B cell (primary cell): ENCODE data around the gene DGKB. TPM values are rescaled to one million over a fixed set of nuclear protein-coding genes. Genes with fewer than 3 reads are reported as not detected.

ENCODE experiments used
- ATAC-seq: fragments of 200-7000 bp; cut with Tn5 transposase; one replicate; pipeline ENCODE4 v1.10.0; 2021; ENCODE audit warnings: low read depth, mild to moderate bottlenecking, moderate number of reproducible peaks, moderate library complexity
- CTCF ChIA-PET: fragments of 350-600 bp; sonication (Branson Sonifier 250); formaldehyde crosslinking; loops from one replicate; lab custom pipeline; 2021; ENCODE audit warnings: antibody characterized with exemption, inconsistent platforms; lab: Charles Lee
- POLR2A ChIA-PET: fragments of 350-600 bp; sonication (Branson Sonifier 250); formaldehyde crosslinking; loops from one replicate; lab custom pipeline; 2021; ENCODE audit warnings: antibody characterized with exemption; lab: Charles Lee
- DNase-seq: peaks from one replicate; pipeline ENCODE4 v3.0.0; 2013
- H2AFZ ChIP-seq: 2 replicates; pipeline ENCODE4 v1.6.1; 2012; ENCODE audit warnings: mild to moderate bottlenecking, low read depth, low read length; ENCODE audit not compliant: insufficient read depth, poor library complexity, severe bottlenecking
- H3K27ac ChIP-seq, 2 donors: 1 replicate in 1 of 2; 2 replicates in 1 of 2; pipeline ENCODE4 v1.5.1; 2012 to 2013; ENCODE audit warnings: low read length in 2 of 2, mild to moderate bottlenecking in 2 of 2, moderate library complexity in 1 of 2
- H3K27me3 ChIP-seq, 4 experiments: fragments of 200-600 bp in 1 of 4; sonication (generic) in 1 of 4; replicated peaks in 1 of 4; 1 replicate in 2 of 4; 2 replicates in 2 of 4; pipeline versions ENCODE4 v1.6.1 to v1.7.0; 2013 to 2016; ENCODE audit warnings: low read length in 3 of 4, mild to moderate bottlenecking in 2 of 4, mixed read lengths in 1 of 4, moderate library complexity in 1 of 4; ENCODE audit not compliant: insufficient read depth in 4 of 4, control insufficient read depth in 3 of 4; ENCODE audit errors: control extremely low read depth in 1 of 4
- H3K36me3 ChIP-seq, 2 experiments: replicated peaks in 1 of 2; 1 replicate in 1 of 2; 2 replicates in 1 of 2; pipeline versions ENCODE4 v1.6.1 to v1.7.1; 2013; ENCODE audit warnings: low read length in 1 of 2; ENCODE audit not compliant: insufficient read depth in 2 of 2, control insufficient read depth in 1 of 2; ENCODE audit errors: control extremely low read depth in 1 of 2, extremely low read depth in 1 of 2
- H3K4me1 ChIP-seq, 2 donors: fragments of 200-600 bp in 1 of 2; sonication (generic) in 1 of 2; 1 replicate in 1 of 2; 2 replicates in 1 of 2; pipeline versions ENCODE4 v1.5.1 to v1.6.1; 2013 to 2017; ENCODE audit warnings: low read length in 2 of 2; ENCODE audit not compliant: control insufficient read depth in 2 of 2, insufficient read depth in 2 of 2
- H3K4me2 ChIP-seq: replicated peaks from 2 replicates; pipeline ENCODE3; 2012; ENCODE audit warnings: mild to moderate bottlenecking, low read depth, low read length; ENCODE audit not compliant: poor library complexity, severe bottlenecking
- H3K4me3 ChIP-seq, 5 experiments: fragments of 200-600 bp in 1 of 5; sonication (generic) in 1 of 5; 1 replicate in 3 of 5; 2 replicates in 2 of 5; pipeline versions ENCODE4 v1.5.1 to v1.7.0; 2011 to 2016; ENCODE audit warnings: low read length in 4 of 5, mild to moderate bottlenecking in 4 of 5, low read depth in 2 of 5, control low read depth in 1 of 5, moderate library complexity in 1 of 5; ENCODE audit not compliant: insufficient read depth in 1 of 5; ENCODE audit errors: control extremely low read depth in 1 of 5, extremely low read depth in 1 of 5
- H3K79me2 ChIP-seq: fragments of 200-600 bp; sonication (generic); one replicate; pipeline ENCODE4 v1.6.0; 2016; ENCODE audit warnings: low read length; ENCODE audit not compliant: control insufficient read depth, insufficient read depth
- H3K9ac ChIP-seq: fragments of 200-600 bp; sonication (generic); 2 replicates; pipeline ENCODE4 v1.6.1; 2017; ENCODE audit warnings: mild to moderate bottlenecking, low read length, moderate library complexity
- H3K9me3 ChIP-seq, 3 donors: one replicate each; pipeline versions ENCODE4 v1.6.1 to v1.7.1; 2013; ENCODE audit warnings: low read length in 2 of 3; ENCODE audit not compliant: control insufficient read depth in 2 of 3, insufficient read depth in 1 of 3; ENCODE audit errors: control extremely low read depth in 1 of 3
- H4K20me1 ChIP-seq: 2 replicates; pipeline ENCODE4 v1.6.0; 2012; ENCODE audit warnings: mild to moderate bottlenecking, low read length; ENCODE audit not compliant: insufficient read depth, control insufficient read depth, poor library complexity, severe bottlenecking
- H3K27ac Mint-ChIP-seq: one replicate; pipeline ENCODE4 v1.8.0; 2021; ENCODE audit warnings: mixed read lengths
- H3K27me3 Mint-ChIP-seq: one replicate; pipeline ENCODE4 v1.8.0; 2021; ENCODE audit warnings: mixed read lengths
- H3K4me1 Mint-ChIP-seq: one replicate; pipeline ENCODE4 v1.8.0; 2021; ENCODE audit warnings: mixed read lengths
- H3K4me3 Mint-ChIP-seq: one replicate; pipeline ENCODE4 v1.8.0; 2021; ENCODE audit warnings: mixed read lengths
- H3K9me3 Mint-ChIP-seq: one replicate; pipeline ENCODE4 v1.8.0; 2022; ENCODE audit warnings: mixed read lengths; ENCODE audit not compliant: insufficient read depth
- EZH2 ChIP-seq: IDR thresholded peaks from 2 replicates; pipeline ENCODE4 v1.6.1; 2012; ENCODE audit warnings: borderline replicate concordance, low read depth, mild to moderate bottlenecking, moderate library complexity, low read length; ENCODE audit not compliant: insufficient read depth, poor library complexity, severe bottlenecking
- WGBS: methylation state at CpG from one replicate; pipeline ENCODE4 v1.1.5; 2013; ENCODE audit warnings: missing lambda C conversion rate; ENCODE audit not compliant: insufficient coverage; 5-methylcytosine and 5-hydroxymethylcytosine counted together
- intact Hi-C: fragments of 100-400 bp; cut with micrococcal nuclease; formaldehyde crosslinking; loops from one replicate; pipeline ENCODE4 v1.10.0; 2022
- polyA plus RNA-seq: library from polyadenylated mRNA; depleted of rRNA; stranded (reverse); fragments of >200 nt; gene quantifications from 2 replicates; pipeline ENCODE4 v1.2.3, GENCODE V29; 2012
- total RNA-seq, 2 donors: library from RNA; stranded (reverse); fragments of 120-200 nt in 1 of 2; gene quantifications; 1 replicate in 1 of 2; 2 replicates in 1 of 2; pipeline versions ENCODE4 v1.2.3 to v1.2.4, GENCODE V29; 2013 to 2022
- TF ChIP-seq, protein P1 (sequence below): fragments of 200-600 bp; IDR thresholded peaks from one replicate; pipeline ENCODE4 v1.8.0; 2022; ENCODE audit warnings: antibody characterized with exemption, mild to moderate bottlenecking

The DGKB gene
- total and polyA plus RNA-seq, 2 donors (not counting 1 experiment from before 2014, with no cell fraction given) = not detected

DNA sequence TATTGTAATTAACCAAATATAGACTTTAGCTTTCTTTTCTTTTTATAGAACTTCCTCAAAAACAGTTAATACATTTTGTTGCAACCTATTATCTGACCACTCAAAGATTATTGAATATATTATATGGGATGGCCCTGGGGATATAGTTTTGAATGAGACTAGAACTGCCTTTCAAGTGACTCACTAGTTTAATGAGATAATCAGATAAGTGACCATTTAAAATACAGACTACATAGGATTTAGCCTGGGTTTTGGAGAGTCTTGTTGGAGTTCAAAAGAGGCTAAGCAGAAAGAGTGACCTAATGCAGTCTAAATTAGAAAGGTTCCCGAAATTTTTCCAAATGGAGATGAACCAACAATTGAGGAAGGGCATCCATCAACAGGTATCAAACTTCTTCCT is 607.9 kb downstream of the DGKB start:
- ChIA-PET POLR2A (no interaction called here), CTCF (no interaction called here)
- H3K27ac Mint-ChIP-seq = no peak overlapping the region
- intact Hi-C loops = no loop called here
- Histone ChIP-seq H3K9me3 (no peaks in the 10 kb centered on the region), H3K36me3 (no peaks in the 10 kb centered on the region), H3K4me2 (no peak overlapping the region), H3K79me2 (no peaks in the 10 kb centered on the region), H3K9ac (no peak overlapping the region), H3K4me1 (no peaks in the 10 kb centered on the region), H3K27ac (no peak overlapping the region), H3K27me3 (no peaks in the 10 kb centered on the region), H3K4me3 (no peak overlapping the region), H2AFZ (no peak overlapping the region), H4K20me1 (no peaks in the 10 kb centered on the region)
- no peak for DNase-seq
- no peak for TF ChIP-seq EZH2
- TF ChIP-seq, protein P1, sequence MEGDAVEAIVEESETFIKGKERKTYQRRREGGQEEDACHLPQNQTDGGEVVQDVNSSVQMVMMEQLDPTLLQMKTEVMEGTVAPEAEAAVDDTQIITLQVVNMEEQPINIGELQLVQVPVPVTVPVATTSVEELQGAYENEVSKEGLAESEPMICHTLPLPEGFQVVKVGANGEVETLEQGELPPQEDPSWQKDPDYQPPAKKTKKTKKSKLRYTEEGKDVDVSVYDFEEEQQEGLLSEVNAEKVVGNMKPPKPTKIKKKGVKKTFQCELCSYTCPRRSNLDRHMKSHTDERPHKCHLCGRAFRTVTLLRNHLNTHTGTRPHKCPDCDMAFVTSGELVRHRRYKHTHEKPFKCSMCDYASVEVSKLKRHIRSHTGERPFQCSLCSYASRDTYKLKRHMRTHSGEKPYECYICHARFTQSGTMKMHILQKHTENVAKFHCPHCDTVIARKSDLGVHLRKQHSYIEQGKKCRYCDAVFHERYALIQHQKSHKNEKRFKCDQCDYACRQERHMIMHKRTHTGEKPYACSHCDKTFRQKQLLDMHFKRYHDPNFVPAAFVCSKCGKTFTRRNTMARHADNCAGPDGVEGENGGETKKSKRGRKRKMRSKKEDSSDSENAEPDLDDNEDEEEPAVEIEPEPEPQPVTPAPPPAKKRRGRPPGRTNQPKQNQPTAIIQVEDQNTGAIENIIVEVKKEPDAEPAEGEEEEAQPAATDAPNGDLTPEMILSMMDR = no peak
- H3K4me3 Mint-ChIP-seq = no peak overlapping the region
- peaks cover 7% of the 10 kb centered on the region for H3K9me3 Mint-ChIP-seq
- no peaks in the 10 kb centered on the region for H3K27me3 Mint-ChIP-seq
- no CpG with 5 or more reads among the region's 1 CpG for WGBS
- no peak for ATAC-seq
- H3K4me1 Mint-ChIP-seq = no peaks in the 10 kb centered on the region

DNA sequence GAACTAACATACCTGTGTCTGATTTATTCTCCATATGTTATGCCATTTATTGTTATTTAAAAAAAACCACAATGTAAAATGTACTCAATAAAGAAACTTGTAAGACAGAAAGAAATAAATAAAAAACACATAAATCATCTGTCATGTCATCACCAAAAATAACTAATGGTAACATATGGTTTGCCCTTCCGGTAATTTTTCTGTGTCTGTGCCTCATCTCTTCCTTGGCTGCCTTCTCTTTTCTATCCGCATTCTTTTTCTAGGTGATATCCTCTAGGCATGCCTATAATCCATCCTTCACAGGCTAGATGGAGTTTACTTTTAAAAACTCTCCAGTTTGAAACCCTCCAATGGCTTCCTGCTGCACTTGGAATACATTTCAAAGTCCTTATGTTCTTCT is 609.1 kb downstream of the DGKB start:
- no peaks in the 10 kb centered on the region for H3K36me3 ChIP-seq
- no peak overlapping the region for H3K27ac Mint-ChIP-seq
- no peak overlapping the region for H2AFZ ChIP-seq
- no peaks in the 10 kb centered on the region for H3K27me3 ChIP-seq
- no peak overlapping the region for H3K4me3 Mint-ChIP-seq
- H3K9me3 ChIP-seq = no peaks in the 10 kb centered on the region
- peaks cover 7% of the 10 kb centered on the region for H3K9me3 Mint-ChIP-seq
- H4K20me1 ChIP-seq = no peaks in the 10 kb centered on the region
- no peak overlapping the region for H3K4me3 ChIP-seq
- no peaks in the 10 kb centered on the region for H3K79me2 ChIP-seq
- POLR2A ChIA-PET = no interaction called here
- H3K9ac ChIP-seq = no peak overlapping the region
- intact Hi-C loops = no loop called here
- H3K4me1 Mint-ChIP-seq = no peaks in the 10 kb centered on the region
- TF ChIP-seq, protein P1 = no peak
- TF ChIP-seq EZH2 = no peak
- no peak overlapping the region for H3K4me2 ChIP-seq
- no peak for DNase-seq
- CTCF ChIA-PET = no interaction called here
- whole genome bisulfite sequencing = 89% methylated on average over 2 of the region's 2 CpGs
- H3K27ac ChIP-seq = no peak overlapping the region
- H3K27me3 Mint-ChIP-seq = no peaks in the 10 kb centered on the region
- no peak for ATAC-seq
- H3K4me1 ChIP-seq = no peaks in the 10 kb centered on the region
